ENCODE measurements around the gene CEP57L1.

CEP57L1 gene

DNA sequence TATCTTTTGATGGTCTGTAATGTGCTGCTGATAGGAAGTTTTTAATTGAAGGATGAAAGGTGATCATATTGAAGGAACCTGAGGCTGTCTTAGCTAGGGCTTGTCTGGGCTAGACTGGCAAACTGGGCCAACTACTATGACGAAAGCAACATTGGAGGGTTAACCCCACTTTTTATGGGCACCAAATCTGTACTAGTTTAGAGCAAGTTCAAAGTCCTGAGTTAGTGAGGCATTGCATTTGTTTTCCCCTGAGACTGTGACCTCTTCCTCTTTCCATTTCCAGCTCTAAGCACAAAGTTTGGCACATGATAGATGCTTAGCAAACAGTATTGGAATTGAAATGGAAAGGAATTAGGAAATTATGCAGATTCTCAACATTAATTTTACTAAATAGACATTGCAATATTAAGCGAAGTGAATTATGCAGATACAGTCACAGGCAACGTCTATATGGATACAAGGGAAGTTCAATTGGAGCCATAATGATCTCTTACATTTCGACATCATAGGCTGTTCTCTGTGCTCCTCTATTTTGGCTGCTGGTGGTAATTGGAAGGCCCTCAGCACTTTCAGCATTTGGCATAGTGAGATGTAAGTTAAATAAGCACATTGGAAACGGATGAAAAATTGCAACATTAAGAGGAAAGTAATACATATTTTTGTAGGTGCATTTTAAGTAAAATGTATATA lies 22.2 kb downstream of the CEP57L1 start:
- peak; percentile 91 for DNase-seq (ENCODE audit: low read depth)
- H3K4me3 ChIP-seq (ENCODE audit: low read depth, low read length), result no peak overlapping the region
- TF ChIP-seq MAX (IDR thresholded peaks at IDR 0.05; ENCODE audit: low read depth, low read length), result 0 out of 2 replicates have a peak, but pooled peaks have one; percentile 40
- TF ChIP-seq CTCF (IDR thresholded peaks at IDR 0.05; ENCODE audit: low read depth, low read length), result no peak
- TF ChIP-seq MYC (IDR thresholded peaks at IDR 0.05; ENCODE audit: low read depth, low read length), result peak; percentile 28; the same call in 1 of the 2 replicates
- no peak for TF ChIP-seq POLR2A (IDR thresholded peaks at IDR 0.05; ENCODE audit: extremely low read depth, insufficient read length)

- no peak for DNase-seq (ENCODE audit: low read depth)
- TF ChIP-seq POLR2A (IDR thresholded peaks at IDR 0.05; ENCODE audit: extremely low read depth, insufficient read length), result no peak
- no peak for TF ChIP-seq MYC (IDR thresholded peaks at IDR 0.05; ENCODE audit: low read depth, low read length)
- TF ChIP-seq MAX (IDR thresholded peaks at IDR 0.05; ENCODE audit: low read depth, low read length), result no peak
- TF ChIP-seq CTCF (IDR thresholded peaks at IDR 0.05; ENCODE audit: low read depth, low read length), result no peak
- no peak overlapping the region for H3K4me3 ChIP-seq (ENCODE audit: low read depth, low read length)
Observed at GRCh38 chr6:109118337-109118736, 23.0 kb downstream of the CEP57L1 start.

DNA sequence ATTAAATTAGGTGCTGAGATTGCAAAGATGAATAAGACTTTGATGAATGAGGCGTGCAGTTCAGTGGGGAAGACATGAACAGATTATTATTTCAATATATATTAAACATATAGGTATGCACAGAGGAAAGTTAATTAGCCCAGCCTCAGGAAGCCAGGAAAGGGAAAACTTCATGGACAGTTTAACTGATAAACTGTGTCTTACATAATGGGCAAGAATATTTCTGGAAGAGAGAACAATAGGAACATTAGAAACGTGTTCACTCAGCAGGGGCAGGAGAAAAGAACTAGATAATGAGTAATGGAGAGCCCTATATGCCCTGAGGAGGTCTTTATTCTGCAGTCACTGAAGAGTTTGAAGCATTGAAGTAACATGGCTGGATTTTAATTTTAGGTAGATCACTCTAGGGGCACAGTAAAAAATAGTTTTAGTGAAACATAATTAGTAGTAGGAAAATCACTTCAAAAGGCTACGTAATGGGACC lies 23.6 kb downstream of the CEP57L1 start:
- no peak overlapping the region for H3K4me3 ChIP-seq (ENCODE audit: low read depth, low read length)
- TF ChIP-seq MYC (IDR thresholded peaks at IDR 0.05; ENCODE audit: low read depth, low read length) (no peak), POLR2A (IDR thresholded peaks at IDR 0.05; ENCODE audit: extremely low read depth, insufficient read length) (no peak), CTCF (IDR thresholded peaks at IDR 0.05; ENCODE audit: low read depth, low read length) (no peak), MAX (IDR thresholded peaks at IDR 0.05; ENCODE audit: low read depth, low read length) (no peak)
- DNase-seq (ENCODE audit: low read depth), result no peak

DNA sequence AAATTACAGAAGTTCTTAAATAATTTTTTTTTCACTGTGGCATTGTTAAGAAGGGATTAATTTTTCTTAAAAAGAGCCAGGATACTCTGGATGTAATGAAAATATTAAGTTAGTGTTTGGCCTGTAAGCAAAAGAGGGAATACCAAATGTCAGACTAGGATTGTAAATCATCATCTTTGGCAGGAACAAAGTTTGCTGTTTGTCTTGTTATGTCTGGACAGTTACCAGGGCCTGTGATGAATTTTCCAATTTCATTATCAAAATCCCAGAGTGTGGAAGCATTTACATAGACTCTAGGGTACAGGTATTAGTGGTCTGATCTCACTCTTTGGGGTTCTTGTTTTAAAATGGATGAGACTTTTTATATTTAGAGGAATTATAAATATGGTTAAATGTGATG lies 26.1 kb downstream of the CEP57L1 start:
- no peak overlapping the region for H3K4me3 ChIP-seq (ENCODE audit: low read depth, low read length)
- no peak for DNase-seq (ENCODE audit: low read depth)
- no peak for TF ChIP-seq MAX (IDR thresholded peaks at IDR 0.05; ENCODE audit: low read depth, low read length)
- no peak for TF ChIP-seq POLR2A (IDR thresholded peaks at IDR 0.05; ENCODE audit: extremely low read depth, insufficient read length)
- TF ChIP-seq MYC (IDR thresholded peaks at IDR 0.05; ENCODE audit: low read depth, low read length), result no peak
- TF ChIP-seq CTCF (IDR thresholded peaks at IDR 0.05; ENCODE audit: low read depth, low read length), result no peak

DNA sequence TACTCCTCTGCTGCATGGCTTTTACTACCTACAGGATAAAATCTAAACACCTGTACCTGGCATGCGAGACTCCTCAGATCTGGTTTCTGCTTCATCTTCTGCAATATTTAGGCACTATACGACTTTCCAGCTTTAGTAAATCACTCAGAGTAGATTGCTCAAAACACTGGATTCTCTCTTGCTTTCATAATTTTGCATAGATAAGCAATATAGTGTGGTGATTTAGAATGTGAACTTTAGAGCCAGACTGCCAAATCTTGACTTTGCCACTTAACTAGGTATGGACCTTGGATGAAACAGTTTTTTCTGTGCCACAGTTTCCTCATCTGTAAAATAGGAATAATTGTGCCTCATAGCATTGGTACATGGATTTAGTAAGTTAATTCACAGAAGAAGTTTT lies 28.9 kb downstream of the CEP57L1 start:
- no peak overlapping the region for H3K4me3 ChIP-seq (ENCODE audit: low read depth, low read length)
- DNase-seq (ENCODE audit: low read depth), result no peak
- TF ChIP-seq MAX (IDR thresholded peaks at IDR 0.05; ENCODE audit: low read depth, low read length) (no peak), POLR2A (IDR thresholded peaks at IDR 0.05; ENCODE audit: extremely low read depth, insufficient read length) (no peak), MYC (IDR thresholded peaks at IDR 0.05; ENCODE audit: low read depth, low read length) (no peak), CTCF (IDR thresholded peaks at IDR 0.05; ENCODE audit: low read depth, low read length) (no peak)
